AG10803 (cell line): Measurements from ENCODE around the gene CCND1.

Experiments used
- DNase-seq: peaks from one replicate; pipeline ENCODE4 v3.0.0; 2010; ENCODE audit warnings: low read depth
- H3K4me3 ChIP-seq: 2 replicates; pipeline ENCODE4 v1.5.1; 2011; ENCODE audit warnings: mild to moderate bottlenecking, low read length, control low read depth
- CTCF ChIP-seq: conservative IDR thresholded peaks from 2 replicates; pipeline ENCODE4 v1.5.1; 2011; ENCODE audit warnings: mild to moderate bottlenecking, low read length, control low read depth, inconsistent platforms

CCND1 gene

GRCh38 chr11:69600001-69600400, 41.0 kb upstream of the CCND1 start:
- no peak for TF ChIP-seq CTCF
- DNase-seq = no peak
- H3K4me3 ChIP-seq = no peak overlapping the region

GRCh38 chr11:69601011-69601975, 39.7 kb upstream of the CCND1 start:
- no peak overlapping the region for H3K4me3 ChIP-seq
- DNase-seq = no peak
- no peak for TF ChIP-seq CTCF

- TF ChIP-seq CTCF = no peak
- no peak overlapping the region for H3K4me3 ChIP-seq
- no peak for DNase-seq
Observed at GRCh38 chr11:69603111-69603836, 37.7 kb upstream of the CCND1 start.

GRCh38 chr11:69604055-69604454, 36.9 kb upstream of the CCND1 start:
- DNase-seq = peak; percentile 13
- no peak for TF ChIP-seq CTCF
- H3K4me3 ChIP-seq = no peak overlapping the region

- no peak for TF ChIP-seq CTCF
- no peak overlapping the region for H3K4me3 ChIP-seq
- DNase-seq = no peak
Observed at GRCh38 chr11:69605737-69606526, 35.0 kb upstream of the CCND1 start.

GRCh38 chr11:69609351-69609750, 31.6 kb upstream of the CCND1 start:
- H3K4me3 ChIP-seq = no peak overlapping the region
- TF ChIP-seq CTCF = no peak
- no peak for DNase-seq
